Prostate gland (tissue), 2 donors: ENCODE measurements around the gene MYO16.

Experiments
- CTCF ChIP-seq, 4 experiments: fragments of 200-600 bp in 2 of 4; fragments of 450-650 bp in 2 of 4; sonication (generic) in 2 of 4; IDR thresholded peaks; 1 replicate in 3 of 4; 2 replicates in 1 of 4; pipeline ENCODE4 v1.5.1; 2016 to 2019; ENCODE audit warnings: antibody characterized with exemption in 4 of 4, mild to moderate bottlenecking in 2 of 4, moderate library complexity in 2 of 4
- POLR2A ChIP-seq: fragments of 450-650 bp; IDR thresholded peaks from one replicate; pipeline ENCODE4 v1.6.1; 2016; ENCODE audit warnings: antibody characterized with exemption, mild to moderate bottlenecking
- POLR2AphosphoS5 ChIP-seq: sonication (generic); formaldehyde crosslinking; IDR thresholded peaks from one replicate; pipeline ENCODE4 v1.6.1; 2017; ENCODE audit warnings: antibody characterized with exemption

- TF ChIP-seq POLR2A (no peak), CTCF (IDR thresholded peaks at IDR 0.05) (no peak), POLR2AphosphoS5 (no peak)
Measured at GRCh38 chr13:109254274-109254673, 624.9 kb downstream of the MYO16 start.
